ENCODE results near the gene TBC1D14.

TBC1D14 gene

GRCh38 chr4:7058792-7059191 lies 149.2 kb downstream of the TBC1D14 start:
- Histone ChIP-seq H3K36me3 (ENCODE audit: insufficient read depth, low read length) (peaks cover 62% of the 10 kb centered on the region), H2AFZ (ENCODE audit: low read depth, low read length) (no peak overlapping the region), H3K4me3 (ENCODE audit: low read length) (no peak overlapping the region), H3K27me3 (ENCODE audit: insufficient read depth, low read length) (no peaks in the 10 kb centered on the region), H3K9me3 (ENCODE audit: low read length) (peaks cover 8% of the 10 kb centered on the region), H3K4me1 (ENCODE audit: insufficient read depth, low read length) (peaks cover 20% of the 10 kb centered on the region)

DNA sequence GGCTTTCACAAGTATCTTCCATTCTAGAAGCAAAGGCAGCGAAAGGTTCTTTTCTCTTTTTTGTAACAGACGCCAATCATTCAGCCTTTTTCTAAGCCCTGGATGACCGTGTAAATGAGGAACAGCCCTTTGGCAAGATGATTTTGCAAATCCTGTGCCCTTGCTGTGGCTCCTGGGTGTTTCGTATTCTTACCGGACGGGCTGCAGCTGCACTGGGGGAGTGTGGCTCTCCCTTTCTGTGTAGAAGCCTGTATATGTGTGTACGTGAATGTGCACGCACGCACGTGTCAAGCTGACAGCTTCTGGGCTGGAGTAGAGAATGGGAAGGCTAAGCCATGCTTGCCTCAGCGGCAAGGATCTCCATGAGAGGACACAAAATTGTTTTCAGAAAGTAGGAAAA lies 150.0 kb downstream of the TBC1D14 start:
- Histone ChIP-seq H3K4me1 (ENCODE audit: insufficient read depth, low read length) (peaks cover 20% of the 10 kb centered on the region), H3K4me3 (ENCODE audit: low read length) (no peak overlapping the region), H3K9me3 (ENCODE audit: low read length) (no peaks in the 10 kb centered on the region), H3K36me3 (ENCODE audit: insufficient read depth, low read length) (peaks cover 56% of the 10 kb centered on the region), H2AFZ (ENCODE audit: low read depth, low read length) (no peak overlapping the region), H3K27me3 (ENCODE audit: insufficient read depth, low read length) (no peaks in the 10 kb centered on the region)

GRCh38 chr4:7060346-7061150 lies 150.9 kb downstream of the TBC1D14 start:
- Histone ChIP-seq H3K4me3 (ENCODE audit: low read length) (no peak overlapping the region), H3K9me3 (ENCODE audit: low read length) (no peaks in the 10 kb centered on the region), H2AFZ (ENCODE audit: low read depth, low read length) (no peak overlapping the region), H3K27me3 (ENCODE audit: insufficient read depth, low read length) (no peaks in the 10 kb centered on the region), H3K36me3 (ENCODE audit: insufficient read depth, low read length) (peaks cover 54% of the 10 kb centered on the region), H3K4me1 (ENCODE audit: insufficient read depth, low read length) (peaks cover 20% of the 10 kb centered on the region)

- H3K9me3 ChIP-seq (ENCODE audit: low read length), result no peaks in the 10 kb centered on the region
- no peak overlapping the region for H2AFZ ChIP-seq (ENCODE audit: low read depth, low read length)
- no peaks in the 10 kb centered on the region for H3K27me3 ChIP-seq (ENCODE audit: insufficient read depth, low read length)
- H3K4me3 ChIP-seq (ENCODE audit: low read length), result no peak overlapping the region
- peaks cover 24% of the 10 kb centered on the region for H3K4me1 ChIP-seq (ENCODE audit: insufficient read depth, low read length)
- H3K36me3 ChIP-seq (ENCODE audit: insufficient read depth, low read length), result peaks cover 46% of the 10 kb centered on the region
Observed at GRCh38 chr4:7061815-7062214, 152.2 kb downstream of the TBC1D14 start.

GRCh38 chr4:7062816-7063215 lies 153.2 kb downstream of the TBC1D14 start:
- Histone ChIP-seq H3K4me3 (ENCODE audit: low read length) (no peak overlapping the region), H3K4me1 (ENCODE audit: insufficient read depth, low read length) (peaks cover 29% of the 10 kb centered on the region), H3K27me3 (ENCODE audit: insufficient read depth, low read length) (no peaks in the 10 kb centered on the region), H3K36me3 (ENCODE audit: insufficient read depth, low read length) (peaks cover 42% of the 10 kb centered on the region), H2AFZ (ENCODE audit: low read depth, low read length) (no peak overlapping the region), H3K9me3 (ENCODE audit: low read length) (no peaks in the 10 kb centered on the region)

GRCh38 chr4:7063362-7063761 lies 153.7 kb downstream of the TBC1D14 start:
- Histone ChIP-seq H3K4me3 (ENCODE audit: low read length) (no peak overlapping the region), H3K27me3 (ENCODE audit: insufficient read depth, low read length) (no peaks in the 10 kb centered on the region), H2AFZ (ENCODE audit: low read depth, low read length) (no peak overlapping the region), H3K9me3 (ENCODE audit: low read length) (no peaks in the 10 kb centered on the region), H3K36me3 (ENCODE audit: insufficient read depth, low read length) (peaks cover 42% of the 10 kb centered on the region), H3K4me1 (ENCODE audit: insufficient read depth, low read length) (peaks cover 29% of the 10 kb centered on the region)

- Histone ChIP-seq H3K4me1 (ENCODE audit: insufficient read depth, low read length) (peaks cover 16% of the 10 kb centered on the region), H3K27me3 (ENCODE audit: insufficient read depth, low read length) (no peaks in the 10 kb centered on the region), H2AFZ (ENCODE audit: low read depth, low read length) (no peak overlapping the region), H3K36me3 (ENCODE audit: insufficient read depth, low read length) (peaks cover 30% of the 10 kb centered on the region), H3K4me3 (ENCODE audit: low read length) (no peak overlapping the region), H3K9me3 (ENCODE audit: low read length) (no peaks in the 10 kb centered on the region)
Observed at GRCh38 chr4:7066006-7066405, 156.4 kb downstream of the TBC1D14 start.

GRCh38 chr4:7066493-7066892 lies 156.9 kb downstream of the TBC1D14 start:
- peaks cover 26% of the 10 kb centered on the region for H3K36me3 ChIP-seq (ENCODE audit: insufficient read depth, low read length)
- peak overlapping the region; percentile 75 for H3K4me3 ChIP-seq (ENCODE audit: low read length)
- no peak overlapping the region for H2AFZ ChIP-seq (ENCODE audit: low read depth, low read length)
- no peaks in the 10 kb centered on the region for H3K9me3 ChIP-seq (ENCODE audit: low read length)
- H3K27me3 ChIP-seq (ENCODE audit: insufficient read depth, low read length), result no peaks in the 10 kb centered on the region
- peaks cover 16% of the 10 kb centered on the region for H3K4me1 ChIP-seq (ENCODE audit: insufficient read depth, low read length)

DNA sequence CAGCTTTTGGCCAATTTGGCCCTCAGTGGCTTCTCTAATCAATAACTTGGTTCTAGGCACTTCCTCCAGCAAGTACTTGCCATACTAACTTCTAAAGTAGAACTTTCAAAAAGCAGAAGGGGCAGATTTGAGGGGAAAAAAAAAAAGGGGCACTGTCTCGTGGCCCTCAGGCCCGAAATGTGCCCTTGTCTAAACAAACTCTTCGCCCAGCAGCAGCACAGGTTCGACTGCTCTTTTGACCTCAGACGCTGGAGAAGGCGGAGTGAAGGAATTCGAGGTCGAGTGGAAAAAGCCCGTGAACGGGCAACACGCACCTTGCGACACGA lies 157.5 kb downstream of the TBC1D14 start:
- peak overlapping the region; percentile 75 for H3K4me3 ChIP-seq (ENCODE audit: low read length)
- H3K36me3 ChIP-seq (ENCODE audit: insufficient read depth, low read length), result peaks cover 20% of the 10 kb centered on the region
- H3K9me3 ChIP-seq (ENCODE audit: low read length), result no peaks in the 10 kb centered on the region
- H3K4me1 ChIP-seq (ENCODE audit: insufficient read depth, low read length), result peaks cover 16% of the 10 kb centered on the region
- no peak overlapping the region for H2AFZ ChIP-seq (ENCODE audit: low read depth, low read length)
- no peaks in the 10 kb centered on the region for H3K27me3 ChIP-seq (ENCODE audit: insufficient read depth, low read length)

- peak within 1 kb of the TSS; percentile 75 for H3K4me3 ChIP-seq (ENCODE audit: low read length)
- peaks cover 19% of the 10 kb centered on the region for H3K36me3 ChIP-seq (ENCODE audit: insufficient read depth, low read length)
- no peaks in the 10 kb centered on the region for H3K9me3 ChIP-seq (ENCODE audit: low read length)
- H3K4me1 ChIP-seq (ENCODE audit: insufficient read depth, low read length), result peaks cover 16% of the 10 kb centered on the region
- no peaks in the 10 kb centered on the region for H3K27me3 ChIP-seq (ENCODE audit: insufficient read depth, low read length)
- H2AFZ ChIP-seq (ENCODE audit: low read depth, low read length), result peak within 1 kb of the TSS; percentile 90
Observed at GRCh38 chr4:7067452-7068278, 158.0 kb downstream of the TBC1D14 start, which contains the start of gene GRPEL1. Gene GRPEL1 (minus strand): TSS chr4:7068064. CDS start chr4:7068032, 32 bp downstream.

DNA sequence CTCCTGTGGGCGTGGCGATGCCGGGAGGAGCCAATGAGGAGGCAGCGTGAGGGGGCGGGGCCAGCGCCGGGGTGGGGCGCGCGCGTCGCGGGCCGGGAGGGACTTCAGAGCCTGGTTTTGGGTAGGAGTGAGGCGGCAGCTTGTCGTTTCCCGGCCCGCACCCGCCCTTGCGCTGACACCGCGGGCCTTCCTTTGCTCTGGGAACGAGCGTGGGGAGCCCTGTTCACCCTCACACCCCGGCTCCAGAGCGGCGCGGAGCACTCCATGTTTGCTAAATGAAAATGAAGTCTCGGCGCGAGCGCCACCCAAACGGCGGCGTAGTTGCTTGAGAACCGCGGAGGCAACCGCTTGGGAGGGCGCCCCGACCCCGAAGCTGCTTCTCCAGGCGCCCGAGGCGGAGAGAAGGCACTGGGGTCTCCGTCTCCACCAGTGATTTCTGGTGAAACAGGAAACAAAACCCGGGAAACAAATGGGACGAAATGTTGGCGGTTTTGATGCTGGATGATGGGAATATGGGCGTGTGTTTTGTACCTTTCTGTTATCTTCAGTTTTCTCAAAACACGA lies 158.7 kb downstream of the TBC1D14 start:
- peaks cover 16% of the 10 kb centered on the region for H3K4me1 ChIP-seq (ENCODE audit: insufficient read depth, low read length)

DNA sequence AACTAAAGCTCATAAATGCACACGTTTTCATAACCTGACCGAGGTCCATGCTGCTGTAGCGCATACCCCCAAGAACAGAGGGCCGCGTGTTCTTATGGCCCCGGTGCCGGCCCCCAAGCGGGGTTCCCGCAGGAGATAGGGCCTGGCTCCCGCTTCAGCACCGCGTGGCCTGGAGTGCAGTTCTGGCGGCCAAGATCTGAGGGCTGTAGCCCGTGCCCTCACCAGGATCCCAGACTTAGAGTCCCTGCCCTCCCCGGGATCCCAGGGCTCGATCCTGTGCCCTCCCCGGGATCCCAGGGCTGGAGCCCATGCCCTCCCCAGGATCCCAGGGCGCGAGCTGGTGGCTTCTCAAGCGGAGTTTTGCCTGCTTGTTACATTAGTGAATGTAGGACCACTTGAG lies 159.3 kb downstream of the TBC1D14 start:
- Histone ChIP-seq H3K4me1 (ENCODE audit: insufficient read depth, low read length) (peaks cover 16% of the 10 kb centered on the region), H3K27me3 (ENCODE audit: insufficient read depth, low read length) (no peaks in the 10 kb centered on the region), H3K36me3 (ENCODE audit: insufficient read depth, low read length) (peaks cover 9% of the 10 kb centered on the region), H2AFZ (ENCODE audit: low read depth, low read length) (peak overlapping the region; percentile 90), H3K4me3 (ENCODE audit: low read length) (peak overlapping the region; percentile 75), H3K9me3 (ENCODE audit: low read length) (no peaks in the 10 kb centered on the region)

More for the DNA sequence above, 158.7 kb downstream of the TBC1D14 start:
- Histone ChIP-seq H3K4me3 (ENCODE audit: low read length) (peak overlapping the region; percentile 75), H3K27me3 (ENCODE audit: insufficient read depth, low read length) (no peaks in the 10 kb centered on the region), H3K9me3 (ENCODE audit: low read length) (no peaks in the 10 kb centered on the region), H3K36me3 (ENCODE audit: insufficient read depth, low read length) (peaks cover 14% of the 10 kb centered on the region), H2AFZ (ENCODE audit: low read depth, low read length) (peak overlapping the region; percentile 90)

All from neuron (in vitro differentiated cells).